Subcutaneous adipose tissue (tissue), 4 donors: Measurements from ENCODE around the gene AP1S3. TPM values are rescaled to one million over a fixed set of nuclear protein-coding genes. Genes with fewer than 3 reads are reported as not detected.

Source experiments
- CTCF ChIP-seq: fragments of 450-650 bp; IDR thresholded peaks from one replicate; pipeline ENCODE4 v1.5.1; 2016; ENCODE audit warnings: low read depth, mild to moderate bottlenecking, control low read depth, antibody characterized with exemption, moderate library complexity
- total RNA-seq, 4 donors: library from RNA; depleted of rRNA; stranded (reverse); fragments of >200 nt; gene quantifications; one replicate each; pipeline ENCODE4 v1.1.0, GENCODE V29; 2016

AP1S3 gene
- total RNA-seq, 4 donors from 2014 or later, result 0.19 to 9.3 (median 1.2) TPM

DNA sequence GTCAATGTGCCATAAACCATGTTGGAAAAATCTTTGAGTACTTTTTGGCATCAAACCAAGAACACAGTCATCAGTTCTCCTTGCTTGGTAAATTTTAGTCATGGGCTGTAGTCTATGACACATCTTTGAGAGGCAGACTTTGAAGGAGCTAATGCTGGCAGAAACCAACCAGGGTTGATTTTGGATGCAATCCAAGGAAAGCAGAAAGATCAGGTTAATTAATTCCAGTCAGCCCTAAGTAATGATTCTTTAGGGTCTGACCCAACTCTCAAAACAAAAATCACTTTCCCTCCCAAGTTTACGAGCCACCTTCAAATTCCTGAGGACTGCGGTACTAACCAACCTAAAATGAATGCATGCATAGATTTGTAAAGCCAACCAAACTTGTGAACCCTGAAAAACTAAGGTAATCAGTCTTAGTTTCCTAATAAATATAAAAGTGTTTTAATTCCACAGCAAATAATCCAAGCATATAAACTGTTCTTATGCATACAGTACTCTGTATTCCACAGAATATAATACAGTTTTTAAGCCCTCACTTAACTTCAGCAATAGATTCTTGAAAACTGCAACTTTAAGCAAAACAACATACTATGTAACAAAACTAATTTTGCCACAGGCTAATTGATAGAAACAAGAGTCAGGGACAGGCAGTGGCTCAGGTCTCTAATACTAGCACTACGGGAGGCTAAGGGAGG, 22.0 kb downstream of the AP1S3 start:
- no peak for TF ChIP-seq CTCF

GRCh38 chr2:223813329-223813728, 24.1 kb downstream of the AP1S3 start:
- TF ChIP-seq CTCF, result no peak

DNA sequence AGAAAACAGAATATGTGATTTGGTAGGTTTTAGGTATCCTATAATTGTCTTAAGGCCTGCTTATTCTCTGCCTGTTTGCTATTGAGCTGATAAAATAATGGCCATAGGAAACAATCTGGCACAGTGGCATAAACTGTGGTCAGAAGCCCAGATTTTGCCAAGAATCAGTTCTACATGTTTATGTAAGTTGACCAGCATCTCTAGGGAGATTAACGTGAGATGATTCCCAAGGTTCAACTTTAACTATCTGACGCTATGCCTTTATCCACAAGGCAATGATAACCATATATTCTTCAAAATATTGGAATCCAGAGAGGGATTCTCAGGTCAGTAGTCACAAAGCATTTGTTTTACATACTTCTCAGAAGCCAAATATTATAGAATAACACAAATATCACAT, 25.6 kb downstream of the AP1S3 start:
- no peak for TF ChIP-seq CTCF

DNA sequence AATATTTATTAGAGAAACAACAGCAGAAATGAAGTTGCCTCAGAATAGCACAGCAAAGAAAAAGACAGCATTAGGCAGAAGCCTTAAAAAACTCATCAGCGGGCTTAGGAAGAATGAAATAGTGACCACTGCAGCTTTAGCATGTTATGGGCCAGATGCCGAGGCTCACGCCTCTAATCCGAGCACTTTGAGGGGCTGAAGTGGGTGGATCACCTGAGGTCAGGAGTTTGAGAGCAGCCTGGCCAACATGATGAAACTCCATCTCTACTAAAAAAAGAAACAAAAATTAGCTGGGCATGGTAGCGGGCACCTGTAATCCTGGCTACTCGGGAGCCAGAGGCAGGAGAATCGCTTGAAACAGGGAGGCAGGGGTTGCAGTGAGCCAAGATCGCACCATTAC, 32.4 kb downstream of the AP1S3 start:
- TF ChIP-seq CTCF, result no peak

- no peak for TF ChIP-seq CTCF
Measured at GRCh38 chr2:223801736-223802135, 35.6 kb downstream of the AP1S3 start.

DNA sequence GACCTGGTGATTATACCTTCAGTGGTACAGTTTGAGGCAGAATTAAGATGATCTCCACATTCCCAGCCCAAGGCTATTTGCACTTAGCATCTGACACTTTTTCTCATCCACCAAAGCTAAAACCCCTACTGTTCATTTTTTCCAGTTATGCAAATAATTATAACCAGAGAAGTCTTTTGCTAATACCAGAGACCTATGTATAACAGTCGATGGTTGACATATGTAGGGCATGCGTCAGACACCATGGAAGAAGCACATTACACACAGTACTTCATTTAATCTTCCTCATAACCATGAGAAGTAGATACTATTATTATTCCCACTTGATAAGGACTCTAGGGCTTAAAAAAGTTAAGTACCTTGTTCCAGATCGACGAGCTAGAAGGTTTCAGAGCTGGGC, 36.5 kb downstream of the AP1S3 start:
- no peak for TF ChIP-seq CTCF

DNA sequence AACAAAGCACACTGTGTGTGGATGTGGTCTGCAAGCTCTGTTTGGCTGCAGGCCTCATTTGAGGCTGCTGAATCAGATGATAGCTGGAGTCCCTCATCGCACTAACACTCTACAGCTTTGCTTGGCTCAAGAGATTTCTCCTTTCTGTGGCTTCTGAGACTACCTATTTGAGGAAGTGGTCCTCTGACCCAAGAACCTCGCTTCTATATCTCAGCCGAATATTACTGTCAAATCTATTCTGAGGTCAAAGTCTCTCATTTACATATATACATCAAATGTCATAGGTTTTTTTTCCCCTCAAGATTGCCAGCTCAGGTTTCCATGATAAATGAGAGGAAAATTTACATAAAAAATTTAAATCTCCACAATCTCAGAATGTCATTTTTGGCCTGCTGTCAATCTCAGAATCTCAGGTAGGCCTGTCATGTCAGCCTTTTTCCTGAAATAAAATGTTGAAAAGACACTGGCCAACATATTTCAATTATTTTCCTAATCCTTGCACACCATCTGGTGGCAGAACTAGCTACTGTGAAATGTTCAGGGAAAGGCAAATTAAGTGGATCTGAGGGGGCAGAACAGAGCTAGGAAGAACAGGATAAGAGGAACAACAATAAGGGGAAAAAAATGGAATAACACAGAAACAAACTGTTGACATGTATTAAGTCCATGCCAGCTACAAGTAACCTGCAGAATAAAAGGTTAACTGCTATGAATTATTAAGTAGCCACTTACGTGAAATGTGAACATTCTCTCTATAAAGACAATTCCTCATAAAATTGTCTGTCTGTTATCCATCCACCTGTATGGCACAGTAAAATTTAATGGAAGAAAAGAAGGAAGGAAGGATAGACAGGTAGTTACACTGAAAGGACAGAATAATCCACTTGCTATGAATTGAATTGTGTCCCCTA, 39.3 kb downstream of the AP1S3 start:
- TF ChIP-seq CTCF, result no peak
